Stimulated activated naive CD4-positive, alpha-beta T cell (primary cell): ENCODE results near the gene EPS8L2.

Source experiments
- DNase-seq, 6 experiments: peaks; one replicate each; lab custom pipeline; 2025; lab: John Stamatoyannopoulos, UW

EPS8L2 gene

GRCh38 chr11:762421-763072, 56.5 kb downstream of the EPS8L2 start:
- DNase-seq: no peak

DNA sequence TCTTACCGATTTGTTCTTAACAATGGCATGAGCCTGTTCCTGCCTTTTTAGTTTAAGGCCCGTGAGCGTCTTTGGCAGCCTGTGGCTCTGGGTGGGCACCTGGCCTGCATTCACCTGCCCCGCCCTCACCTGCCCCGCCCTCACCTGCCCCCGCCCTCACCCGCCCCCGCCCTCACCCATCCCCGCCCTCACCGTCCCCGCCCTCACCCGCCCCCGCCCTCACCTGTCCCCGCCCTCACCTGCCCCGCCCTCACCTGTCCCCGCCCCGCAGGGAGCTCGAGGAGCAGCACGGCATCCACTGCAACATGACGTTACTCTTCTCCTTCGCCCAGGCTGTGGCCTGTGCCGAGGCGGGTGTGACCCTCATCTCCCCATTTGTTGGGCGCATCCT, 57.0 kb downstream of the EPS8L2 start:
- DNase-seq: no peak

- no peak for DNase-seq
These were observed 57.7 kb downstream of the EPS8L2 start for GRCh38 chr11:763549-764321.

GRCh38 chr11:764322-765024, 58.4 kb downstream of the EPS8L2 start:
- no peak for DNase-seq

DNA sequence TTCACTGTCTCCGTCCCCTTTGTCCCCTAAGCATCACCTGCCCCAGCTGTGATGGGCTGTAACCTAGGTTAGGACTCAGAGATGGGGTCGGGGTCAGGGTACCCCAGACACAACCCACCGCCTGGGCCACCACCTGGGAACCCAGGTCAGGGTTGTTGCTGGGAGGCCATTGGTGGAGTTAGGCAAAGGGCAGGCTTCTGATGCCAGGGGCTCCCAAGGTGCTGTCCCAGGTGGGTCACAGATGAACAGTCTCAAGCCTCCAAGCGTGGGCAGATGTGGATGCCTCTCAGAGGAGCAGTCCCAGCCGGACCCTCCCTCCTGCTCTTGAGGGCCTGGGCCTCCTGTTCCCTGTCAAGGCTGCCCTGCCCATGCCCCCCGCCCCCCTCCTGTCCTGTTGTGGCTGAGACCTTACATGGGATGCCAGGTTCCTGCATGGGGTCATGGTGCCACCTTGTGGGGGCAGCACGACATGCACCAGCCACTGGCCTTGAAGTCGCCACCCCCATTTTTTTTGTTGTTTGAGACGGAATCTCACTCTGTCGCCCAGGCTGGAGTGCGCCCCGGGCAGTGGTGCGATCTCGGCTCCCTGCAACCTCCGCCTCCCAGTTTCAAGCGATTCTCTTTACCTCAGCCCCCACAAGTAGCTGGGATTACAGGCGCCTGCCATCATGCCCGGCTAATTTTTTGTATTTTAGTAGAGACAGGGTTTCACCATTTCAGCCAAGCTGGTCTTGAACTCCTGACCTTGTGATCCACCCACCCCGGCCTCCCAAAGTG, 59.2 kb downstream of the EPS8L2 start:
- peak; percentile 39 to 73 (median 62) for DNase-seq

GRCh38 chr11:765802-766091, 59.7 kb downstream of the EPS8L2 start:
- DNase-seq: no peak

- DNase-seq: no peak
These were observed 60.3 kb downstream of the EPS8L2 start for GRCh38 chr11:766106-766935.

DNA sequence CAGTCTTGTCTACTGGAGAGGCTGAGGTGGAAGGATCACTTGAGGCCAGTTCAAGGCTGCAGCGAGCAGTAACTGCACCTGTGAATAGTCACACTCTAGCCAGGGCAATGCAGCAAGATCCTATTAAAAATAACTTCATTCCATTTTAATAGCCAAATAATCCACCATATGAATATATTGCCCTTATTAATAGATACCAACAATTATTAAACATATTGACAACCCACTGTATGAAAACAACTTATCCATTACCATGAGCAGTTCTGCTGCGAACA, 60.8 kb downstream of the EPS8L2 start:
- DNase-seq: no peak

DNA sequence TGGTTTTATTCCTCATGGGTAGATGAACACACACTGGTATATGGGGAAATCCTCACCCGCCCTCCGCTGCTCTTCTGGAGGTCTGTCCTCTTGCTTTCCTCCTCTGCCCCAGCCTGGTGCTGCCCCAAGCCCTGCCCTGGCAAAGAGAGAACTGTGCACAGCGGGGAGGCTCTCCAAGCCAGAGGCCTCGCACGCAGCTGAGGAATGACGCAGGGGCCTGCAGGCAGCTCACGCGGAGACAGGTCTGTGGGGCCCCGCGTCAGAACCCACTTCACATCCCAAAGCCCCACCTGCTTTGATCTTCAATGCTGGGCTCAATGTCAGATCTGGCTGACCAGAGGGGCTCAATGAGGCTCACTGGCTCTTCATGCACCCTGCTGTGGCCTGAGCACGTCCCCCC, 61.2 kb downstream of the EPS8L2 start:
- DNase-seq: no peak

GRCh38 chr11:769887-770641, 64.0 kb downstream of the EPS8L2 start:
- no peak for DNase-seq

- no peak for DNase-seq
These were observed 64.9 kb downstream of the EPS8L2 start for GRCh38 chr11:770642-771616.

DNA sequence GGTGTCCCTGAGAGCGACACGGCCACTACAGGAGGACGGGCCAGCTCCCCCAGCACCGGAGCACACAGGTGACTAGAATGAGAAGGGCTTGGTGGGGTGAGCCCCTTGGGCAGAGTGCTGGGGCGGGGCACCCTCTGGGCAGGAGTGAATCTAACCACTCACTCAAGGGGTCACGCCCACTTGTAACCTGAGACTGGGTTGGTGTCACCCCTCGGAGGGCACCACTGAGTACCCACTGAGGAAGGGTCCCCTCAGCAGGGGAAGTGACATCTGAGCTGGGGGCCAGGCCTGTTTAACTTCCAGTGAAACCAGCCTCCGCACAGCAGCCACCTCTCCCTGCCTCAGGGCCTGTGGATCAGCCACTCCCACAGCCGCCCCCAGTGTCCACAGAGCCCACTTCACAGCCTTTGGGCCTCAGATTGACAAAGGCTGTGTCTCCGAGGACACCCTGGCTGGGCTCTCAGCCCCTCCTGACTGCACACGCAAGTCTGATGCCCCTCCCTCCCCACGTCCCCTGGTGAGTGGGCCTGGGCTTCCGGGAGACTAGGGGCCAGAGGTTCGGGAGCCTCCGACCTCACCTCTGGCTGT, 65.7 kb downstream of the EPS8L2 start:
- no peak for DNase-seq

GRCh38 chr11:772429-773390, 66.7 kb downstream of the EPS8L2 start:
- DNase-seq: no peak

DNA sequence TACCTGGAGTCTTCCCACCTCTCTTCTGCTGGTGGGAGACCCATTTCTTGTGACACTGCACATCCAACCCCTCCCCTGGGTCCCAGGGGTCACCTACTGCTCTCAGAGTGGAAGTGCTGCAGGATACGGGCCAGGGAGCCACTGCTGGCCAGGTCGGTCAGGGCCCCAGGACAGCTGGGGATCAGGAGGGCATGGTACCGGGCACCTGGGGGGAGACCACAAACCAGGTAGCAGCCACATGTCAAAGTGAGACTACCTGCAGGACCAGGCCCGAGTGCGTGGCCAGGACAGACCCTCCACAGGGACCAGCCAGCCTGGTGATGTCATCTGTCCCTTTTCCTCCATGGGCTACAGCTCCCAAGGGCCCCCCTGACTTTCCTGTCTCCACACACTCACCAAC, 67.4 kb downstream of the EPS8L2 start:
- DNase-seq: no peak

DNA sequence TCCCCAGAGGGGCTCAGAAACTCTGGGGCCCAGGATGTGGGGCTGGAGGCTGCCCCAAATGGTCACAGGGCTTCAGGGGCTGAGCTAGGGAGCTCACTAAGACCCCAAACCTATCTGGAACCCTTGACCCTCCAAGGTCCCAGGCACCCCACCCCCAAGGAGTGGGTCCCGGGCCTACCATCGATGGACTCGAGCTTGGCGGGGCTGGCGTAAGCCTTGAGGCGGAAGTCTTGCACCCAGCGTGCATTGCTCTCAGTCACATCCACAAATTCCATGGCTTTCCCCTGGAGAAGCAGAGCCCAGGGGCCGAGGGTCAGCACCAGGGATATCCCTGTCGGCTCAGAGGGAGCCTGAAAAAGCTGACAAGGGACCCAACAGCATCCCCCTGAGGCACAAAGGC, 67.8 kb downstream of the EPS8L2 start:
- DNase-seq: no peak

DNA sequence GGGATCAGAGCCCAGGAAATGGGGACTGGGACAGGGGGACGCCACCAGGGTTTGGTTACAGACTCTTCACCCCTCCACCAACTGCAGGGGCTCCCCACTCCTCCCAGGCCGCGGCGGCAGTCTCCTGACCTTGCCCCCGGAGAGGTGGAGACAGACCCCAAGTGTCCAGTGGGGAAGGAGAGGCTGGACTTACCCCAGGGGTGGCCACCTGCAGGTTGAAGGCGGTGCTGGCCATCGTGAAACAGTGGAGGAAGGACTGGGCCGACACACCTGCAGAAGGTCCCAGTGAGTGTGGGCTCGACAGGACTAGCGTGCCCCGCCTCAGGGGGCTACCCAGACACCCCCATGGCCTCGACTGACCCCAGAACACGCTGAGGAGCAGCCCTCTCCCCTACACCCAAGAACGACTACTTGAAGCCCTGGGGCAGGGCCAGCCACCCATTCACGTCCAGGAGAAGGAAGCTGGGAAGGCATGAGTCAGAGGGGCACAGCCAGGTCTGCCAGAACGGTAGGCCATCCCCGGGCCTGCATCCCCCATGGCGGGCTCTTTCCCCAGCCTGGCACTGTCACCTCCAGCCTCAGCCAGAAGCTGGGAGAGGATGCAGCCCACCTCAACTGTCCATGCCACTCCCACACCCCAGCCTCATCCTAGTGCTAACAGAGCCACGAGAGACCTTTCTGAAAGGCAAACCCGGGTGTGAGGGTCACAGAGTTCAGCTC, 69.0 kb downstream of the EPS8L2 start:
- no peak for DNase-seq

GRCh38 chr11:776263-776560, 70.2 kb downstream of the EPS8L2 start:
- no peak for DNase-seq
